ENCODE measurements around the gene TBC1D5. TPM values are rescaled to one million over a fixed set of nuclear protein-coding genes. Genes with fewer than 3 reads are reported as not detected.

TBC1D5 gene
- total RNA-seq, 1 experiment from 2014 or later = 38.3 TPM

DNA sequence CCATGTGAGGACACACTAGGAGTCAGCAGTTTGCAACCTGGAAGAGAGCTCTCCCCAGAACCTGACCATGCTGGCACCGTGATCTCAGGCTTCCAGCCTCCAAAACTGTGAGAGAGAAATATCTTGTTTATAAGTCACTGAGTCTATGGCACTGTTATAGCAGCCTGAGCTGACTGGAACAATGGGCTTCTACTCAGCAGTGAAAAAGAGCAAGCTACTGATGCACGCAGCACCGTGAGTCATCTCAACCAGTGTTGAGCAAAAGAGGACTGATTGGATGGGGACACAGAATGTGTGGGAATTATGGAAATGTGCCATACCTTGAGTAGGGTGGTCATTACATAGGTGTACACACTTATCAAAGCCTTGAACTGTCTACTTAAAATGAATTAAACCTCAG, 627.2 kb downstream of the TBC1D5 start:
- intact Hi-C loops (cut with micrococcal nuclease; ENCODE audit: unreplicated experiment) = no loop called here
- H3K27me3 Mint-ChIP-seq (ENCODE audit: unreplicated experiment) = no peaks in the 10 kb centered on the region
- CTCF ChIA-PET = interaction anchor here (0.6 kb wide), 1 partner anchor 1725 kb away, joined by 3 read pairs; no protein-coding TSS in a partner anchor
- H3K36me3 Mint-ChIP-seq (ENCODE audit: insufficient read depth, unreplicated experiment) = no peaks in the 10 kb centered on the region
- no peak overlapping the region for H3K4me3 Mint-ChIP-seq (ENCODE audit: low read depth, unreplicated experiment)
- TF ChIP-seq, protein P1, sequence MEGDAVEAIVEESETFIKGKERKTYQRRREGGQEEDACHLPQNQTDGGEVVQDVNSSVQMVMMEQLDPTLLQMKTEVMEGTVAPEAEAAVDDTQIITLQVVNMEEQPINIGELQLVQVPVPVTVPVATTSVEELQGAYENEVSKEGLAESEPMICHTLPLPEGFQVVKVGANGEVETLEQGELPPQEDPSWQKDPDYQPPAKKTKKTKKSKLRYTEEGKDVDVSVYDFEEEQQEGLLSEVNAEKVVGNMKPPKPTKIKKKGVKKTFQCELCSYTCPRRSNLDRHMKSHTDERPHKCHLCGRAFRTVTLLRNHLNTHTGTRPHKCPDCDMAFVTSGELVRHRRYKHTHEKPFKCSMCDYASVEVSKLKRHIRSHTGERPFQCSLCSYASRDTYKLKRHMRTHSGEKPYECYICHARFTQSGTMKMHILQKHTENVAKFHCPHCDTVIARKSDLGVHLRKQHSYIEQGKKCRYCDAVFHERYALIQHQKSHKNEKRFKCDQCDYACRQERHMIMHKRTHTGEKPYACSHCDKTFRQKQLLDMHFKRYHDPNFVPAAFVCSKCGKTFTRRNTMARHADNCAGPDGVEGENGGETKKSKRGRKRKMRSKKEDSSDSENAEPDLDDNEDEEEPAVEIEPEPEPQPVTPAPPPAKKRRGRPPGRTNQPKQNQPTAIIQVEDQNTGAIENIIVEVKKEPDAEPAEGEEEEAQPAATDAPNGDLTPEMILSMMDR (IDR thresholded peaks at IDR 0.05; ENCODE audit: unreplicated experiment) = no peak
- no TSS peak for BruUV-seq (replicated peaks)
- H3K9me3 Mint-ChIP-seq (ENCODE audit: low read depth, unreplicated experiment) = no peaks in the 10 kb centered on the region
- no peaks in the 10 kb centered on the region for H3K4me1 Mint-ChIP-seq (ENCODE audit: low read depth, unreplicated experiment)
- no peak for DNase-seq
- no peak overlapping the region for H3K27ac Mint-ChIP-seq (ENCODE audit: unreplicated experiment)

- no peaks in the 10 kb centered on the region for H3K27me3 Mint-ChIP-seq (ENCODE audit: unreplicated experiment)
- no peak overlapping the region for H3K27ac Mint-ChIP-seq (ENCODE audit: unreplicated experiment)
- no peaks in the 10 kb centered on the region for H3K9me3 Mint-ChIP-seq (ENCODE audit: low read depth, unreplicated experiment)
- H3K4me1 Mint-ChIP-seq (ENCODE audit: low read depth, unreplicated experiment) = no peaks in the 10 kb centered on the region
- no peak for DNase-seq
- no peak overlapping the region for H3K4me3 Mint-ChIP-seq (ENCODE audit: low read depth, unreplicated experiment)
- TF ChIP-seq, protein P1 (IDR thresholded peaks at IDR 0.05; ENCODE audit: unreplicated experiment) = no peak
- CTCF ChIA-PET = no interaction called here
- H3K36me3 Mint-ChIP-seq (ENCODE audit: insufficient read depth, unreplicated experiment) = no peaks in the 10 kb centered on the region
- no TSS peak for BruUV-seq (replicated peaks)
- intact Hi-C loops (cut with micrococcal nuclease; ENCODE audit: unreplicated experiment) = no loop called here
Measured at GRCh38 chr3:17111586-17111985, 630.8 kb downstream of the TBC1D5 start.

DNA sequence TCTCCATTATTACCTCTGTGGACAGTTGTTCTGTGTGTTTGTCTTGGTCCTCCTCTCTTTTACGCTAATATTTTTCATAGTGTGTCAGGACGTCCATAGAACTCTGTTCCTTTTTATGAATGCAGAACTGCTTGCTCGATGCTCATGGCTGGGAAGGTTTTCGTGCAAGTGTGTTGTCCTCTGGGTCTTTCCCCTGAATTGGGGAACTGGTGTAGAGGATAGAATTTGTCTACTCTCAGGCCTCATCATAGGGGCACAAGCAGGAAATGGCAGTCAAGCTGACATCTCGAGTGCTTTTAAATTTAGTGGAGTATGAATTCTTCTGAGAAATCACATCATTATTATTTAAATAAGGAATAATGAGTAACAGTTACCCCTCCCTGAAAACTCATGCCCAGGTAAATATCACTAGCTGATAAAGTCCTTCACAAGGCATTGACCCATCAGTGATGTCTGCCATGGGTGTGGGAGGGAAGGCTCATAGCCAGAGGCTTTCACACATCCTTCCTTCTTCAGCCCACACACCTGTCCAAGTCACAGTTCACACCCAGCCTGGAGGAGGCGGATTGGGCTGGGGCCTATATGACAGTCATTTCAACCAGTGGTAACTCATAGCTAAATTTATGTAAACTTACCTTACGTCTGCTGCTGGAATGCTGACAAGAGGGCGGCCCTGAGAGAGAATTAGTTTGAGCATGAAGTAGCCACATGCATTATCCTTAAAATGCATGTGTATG, 631.6 kb downstream of the TBC1D5 start:
- no peak for DNase-seq
- H3K27ac Mint-ChIP-seq (ENCODE audit: unreplicated experiment) = no peak overlapping the region
- intact Hi-C loops (cut with micrococcal nuclease; ENCODE audit: unreplicated experiment) = no loop called here
- no TSS peak for BruUV-seq (replicated peaks)
- H3K36me3 Mint-ChIP-seq (ENCODE audit: insufficient read depth, unreplicated experiment) = no peaks in the 10 kb centered on the region
- no peaks in the 10 kb centered on the region for H3K9me3 Mint-ChIP-seq (ENCODE audit: low read depth, unreplicated experiment)
- no peaks in the 10 kb centered on the region for H3K27me3 Mint-ChIP-seq (ENCODE audit: unreplicated experiment)
- H3K4me1 Mint-ChIP-seq (ENCODE audit: low read depth, unreplicated experiment) = no peaks in the 10 kb centered on the region
- TF ChIP-seq, protein P1 (IDR thresholded peaks at IDR 0.05; ENCODE audit: unreplicated experiment) = no peak
- no peak overlapping the region for H3K4me3 Mint-ChIP-seq (ENCODE audit: low read depth, unreplicated experiment)
- CTCF ChIA-PET = no interaction called here

All from Calu3 (cell line).